Measurements from ENCODE around the gene PRKACA.
A peak's percentile ranks its signal among the peaks of the same experiment; 100 is the strongest.

PRKACA gene

GRCh38 chr19:14116525-14116917 is 1.0 kb downstream of the PRKACA start:
- no peak for DNase-seq

- no peak for DNase-seq
Measured at GRCh38 chr19:14115756-14116155, 1.8 kb downstream of the PRKACA start.

- peak; percentile 83 for DNase-seq
Measured at GRCh38 chr19:14114854-14115253, 2.7 kb downstream of the PRKACA start.

- DNase-seq: no peak
Measured at GRCh38 chr19:14114439-14114838, 3.1 kb downstream of the PRKACA start.

- DNase-seq: peak; percentile 84
Measured at GRCh38 chr19:14113762-14114414, 3.7 kb downstream of the PRKACA start.

- no peak for DNase-seq
Measured at GRCh38 chr19:14112809-14113385, 4.7 kb downstream of the PRKACA start.

GRCh38 chr19:14112051-14112808 is 5.3 kb downstream of the PRKACA start:
- no peak for DNase-seq

- DNase-seq: no peak
Measured at GRCh38 chr19:14111486-14111885, 6.1 kb downstream of the PRKACA start.

GRCh38 chr19:14110650-14111049 is 6.9 kb downstream of the PRKACA start:
- no peak for DNase-seq

GRCh38 chr19:14107581-14108461 is 9.7 kb downstream of the PRKACA start:
- no peak for DNase-seq

- no peak for DNase-seq
Measured at GRCh38 chr19:14106840-14107239, 10.7 kb downstream of the PRKACA start.

GRCh38 chr19:14105680-14106079 is 11.9 kb downstream of the PRKACA start:
- no peak for DNase-seq

- no peak for DNase-seq
Measured at GRCh38 chr19:14103310-14103709, 14.3 kb downstream of the PRKACA start.

GRCh38 chr19:14102756-14103155 is 14.8 kb downstream of the PRKACA start:
- no peak for DNase-seq

GRCh38 chr19:14102102-14102696 is 15.4 kb downstream of the PRKACA start:
- DNase-seq: no peak

- no peak for DNase-seq
Measured at GRCh38 chr19:14101003-14101545, 16.5 kb downstream of the PRKACA start.

GRCh38 chr19:14097532-14098151 is 19.9 kb downstream of the PRKACA start:
- DNase-seq: peak; percentile 36

- no peak for DNase-seq
Measured at GRCh38 chr19:14096272-14096992, 21.1 kb downstream of the PRKACA start.

GRCh38 chr19:14094854-14095253 is 22.7 kb downstream of the PRKACA start:
- DNase-seq: peak; percentile 63

- peak; percentile 43 for DNase-seq
Measured at GRCh38 chr19:14093117-14093823, 24.3 kb downstream of the PRKACA start.
